ENCODE measurements around the gene PDE4B.

PDE4B gene

DNA sequence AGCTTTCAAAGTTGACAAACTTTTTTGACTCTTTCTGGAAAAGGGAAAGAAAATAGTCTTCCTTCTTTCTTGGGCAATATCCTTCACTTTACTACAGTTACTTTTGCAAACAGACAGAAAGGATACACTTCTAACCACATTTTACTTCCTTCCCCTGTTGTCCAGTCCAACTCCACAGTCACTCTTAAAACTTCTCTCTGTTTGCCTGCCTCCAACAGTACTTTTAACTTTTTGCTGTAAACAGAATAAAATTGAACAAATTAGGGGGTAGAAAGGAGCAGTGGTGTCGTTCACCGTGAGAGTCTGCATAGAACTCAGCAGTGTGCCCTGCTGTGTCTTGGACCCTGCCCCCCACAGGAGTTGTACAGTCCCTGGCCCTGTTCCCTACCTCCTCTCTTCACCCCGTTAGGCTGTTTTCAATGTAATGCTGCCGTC lies 580.5 kb downstream of the PDE4B start:
- no peak for DNase-seq (ENCODE audit: low read depth in 2 of 2, low spot score in 1 of 2)

DNA sequence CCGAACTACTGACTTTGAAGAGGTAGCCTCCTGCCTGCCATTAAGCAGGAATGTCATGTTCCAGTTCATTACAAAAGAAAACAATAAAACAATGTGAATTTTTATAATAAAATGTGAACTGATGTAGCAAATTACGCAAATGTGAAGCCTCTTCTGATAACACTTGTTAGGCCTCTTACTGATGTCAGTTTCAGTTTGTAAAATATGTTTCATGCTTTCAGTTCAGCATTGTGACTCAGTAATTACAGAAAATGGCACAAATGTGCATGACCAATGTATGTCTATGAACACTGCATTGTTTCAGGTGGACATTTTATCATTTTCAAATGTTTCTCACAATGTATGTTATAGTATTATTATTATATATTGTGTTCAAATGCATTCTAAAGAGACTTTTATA lies 581.5 kb downstream of the PDE4B start:
- no peak for DNase-seq (ENCODE audit: low read depth in 2 of 2, low spot score in 1 of 2)

DNA sequence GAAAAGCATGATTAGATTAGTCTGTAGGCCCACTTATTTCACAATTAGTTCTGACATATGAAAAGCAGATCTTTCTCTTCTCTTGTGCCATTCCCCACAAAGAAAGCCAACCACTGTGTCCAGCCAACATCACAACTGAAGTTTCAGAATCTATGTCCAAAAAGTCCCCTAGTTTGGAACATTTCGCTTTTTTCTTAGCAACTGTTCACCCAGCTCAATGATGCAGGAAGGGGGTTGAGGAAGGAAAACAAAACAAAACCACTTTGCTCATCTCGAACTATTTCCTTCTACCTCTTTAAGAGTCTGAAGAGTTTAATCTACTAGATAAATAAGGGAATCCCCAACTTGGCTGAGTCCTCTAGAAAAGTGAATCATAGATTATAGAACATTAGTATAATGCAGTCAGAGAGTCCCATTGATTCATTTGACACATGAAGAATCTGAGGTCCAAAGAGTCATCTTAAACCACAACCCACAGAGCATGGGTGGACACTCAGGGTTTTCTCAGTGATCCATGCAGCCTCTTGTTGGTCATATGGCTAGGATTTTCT lies 581.9 kb downstream of the PDE4B start:
- no peak for DNase-seq (ENCODE audit: low read depth in 2 of 2, low spot score in 1 of 2)

DNA sequence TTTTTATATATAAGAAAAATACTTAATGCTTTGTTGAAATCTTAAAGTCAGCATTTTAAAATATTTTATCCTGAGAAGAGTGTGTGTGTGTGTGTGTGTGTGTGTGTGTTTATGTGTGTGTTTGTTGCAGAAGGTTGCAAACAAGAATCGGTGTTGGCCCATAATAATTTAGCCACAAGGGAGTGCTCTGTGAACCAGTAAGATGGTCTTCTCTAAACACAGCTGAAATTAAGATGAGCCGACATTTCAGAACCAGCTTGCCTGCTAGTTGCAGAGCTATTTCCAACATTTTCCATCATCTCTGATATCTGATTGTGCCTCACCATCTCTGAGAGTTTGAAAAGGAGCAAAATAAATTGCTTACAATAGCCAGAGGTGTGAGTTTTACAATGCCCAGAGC lies 582.4 kb downstream of the PDE4B start:
- no peak for DNase-seq (ENCODE audit: low read depth in 2 of 2, low spot score in 1 of 2)

DNA sequence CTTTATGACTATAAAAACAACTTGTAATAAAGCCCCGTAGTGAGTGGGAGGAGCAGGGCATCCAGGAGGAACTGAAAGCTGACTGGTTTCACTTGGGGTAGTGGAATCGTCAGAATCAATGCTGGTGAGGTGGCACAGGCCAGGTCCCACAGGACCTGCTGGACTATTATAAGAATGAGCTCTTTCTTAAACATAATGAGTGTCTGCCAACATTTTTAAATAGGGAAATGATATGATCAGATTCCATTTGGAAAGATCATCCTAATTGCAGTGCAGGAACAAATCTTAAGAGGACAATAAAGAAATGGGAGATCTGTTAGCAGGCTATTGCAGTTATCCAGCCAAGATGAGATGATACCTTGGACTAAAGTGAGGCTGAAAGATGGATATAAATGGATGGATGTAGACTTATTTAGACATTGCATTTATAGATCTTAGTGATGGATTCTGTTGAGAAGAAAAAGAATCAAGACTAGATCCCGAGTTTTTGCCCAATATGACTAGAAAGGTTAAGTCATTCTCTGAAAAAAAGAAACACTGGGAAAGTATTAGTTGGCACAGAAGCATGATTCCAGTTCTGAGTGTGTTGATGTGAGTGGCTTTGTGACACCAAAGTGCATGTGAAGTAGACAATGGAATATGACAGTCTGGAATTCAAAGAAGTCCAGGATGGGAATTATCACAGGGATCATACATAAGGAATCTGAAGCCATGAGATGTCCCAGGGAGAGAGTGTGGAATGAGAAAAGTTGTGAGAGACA lies 587.9 kb downstream of the PDE4B start:
- DNase-seq (ENCODE audit: low read depth in 2 of 2, low spot score in 1 of 2) = no peak

DNA sequence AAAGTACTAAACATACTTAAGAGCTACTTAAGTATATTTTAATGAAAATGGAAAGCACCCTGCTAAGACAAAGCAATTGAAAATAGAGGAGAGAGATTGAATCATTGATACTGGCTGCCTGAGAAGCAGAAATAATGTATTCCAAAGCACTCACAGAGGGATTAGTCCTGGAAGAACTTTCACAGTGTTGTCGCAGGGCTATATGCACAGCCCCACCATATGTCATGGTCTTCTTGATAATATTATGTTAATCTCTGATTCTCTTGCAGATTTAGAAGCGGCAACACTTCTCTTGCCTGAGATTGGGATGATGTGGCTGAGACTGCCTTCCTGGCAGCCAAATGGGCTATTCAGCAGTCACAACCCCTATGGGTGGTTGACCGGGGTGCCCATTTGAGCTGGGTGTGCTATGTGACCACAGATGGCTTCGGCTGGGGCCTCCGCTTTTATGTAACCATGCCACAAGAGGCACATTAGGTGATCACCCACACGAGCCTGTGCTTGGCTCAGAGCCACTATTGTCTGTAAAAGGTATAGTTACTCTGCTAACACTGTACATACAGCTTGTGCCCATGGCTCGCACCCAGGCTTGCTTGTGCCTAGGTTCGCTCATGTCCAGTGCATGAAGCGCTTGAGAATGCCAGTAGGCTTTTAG lies 589.1 kb downstream of the PDE4B start:
- no peak for DNase-seq (ENCODE audit: low read depth in 2 of 2, low spot score in 1 of 2)

DNA sequence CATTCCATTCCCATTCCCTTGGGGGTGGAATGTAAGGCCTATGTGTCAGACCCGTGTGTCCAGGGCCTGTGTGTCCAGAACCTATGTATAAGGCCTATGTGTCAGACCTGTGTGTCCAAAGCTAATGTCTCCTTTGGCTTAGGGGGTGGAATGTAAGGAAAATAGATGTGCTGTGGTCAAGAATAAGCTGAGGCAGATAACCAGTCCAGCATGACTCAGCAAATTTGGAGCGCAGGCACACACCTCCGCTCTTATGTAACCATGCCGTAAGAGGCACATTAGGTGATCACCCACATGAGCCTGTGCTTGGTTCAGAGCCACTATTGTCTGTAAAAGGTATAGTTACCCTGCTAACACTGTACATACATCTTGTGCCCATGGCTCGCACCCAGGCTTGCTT lies 590.5 kb downstream of the PDE4B start:
- DNase-seq (ENCODE audit: low read depth in 2 of 2, low spot score in 1 of 2) = no peak

DNA sequence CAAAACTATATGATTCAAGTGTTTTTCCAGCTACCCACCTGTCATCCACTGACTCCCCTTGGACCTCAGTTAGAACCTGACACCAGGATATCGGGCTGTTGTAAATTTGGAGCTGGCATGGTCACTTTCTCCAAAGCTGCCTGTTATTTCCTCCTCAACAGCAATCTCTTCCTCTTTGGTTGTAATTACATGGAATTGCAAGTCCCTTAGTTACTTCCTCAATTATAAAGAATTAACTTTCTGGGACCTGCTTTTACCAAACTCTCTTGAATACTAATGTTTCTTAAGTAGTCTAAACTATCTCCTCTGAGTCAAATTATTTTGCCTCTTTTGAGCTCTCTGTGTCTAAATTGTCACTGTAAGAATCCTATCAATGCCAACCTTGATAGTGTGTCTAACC lies 590.9 kb downstream of the PDE4B start:
- no peak for DNase-seq (ENCODE audit: low read depth in 2 of 2, low spot score in 1 of 2)

DNA sequence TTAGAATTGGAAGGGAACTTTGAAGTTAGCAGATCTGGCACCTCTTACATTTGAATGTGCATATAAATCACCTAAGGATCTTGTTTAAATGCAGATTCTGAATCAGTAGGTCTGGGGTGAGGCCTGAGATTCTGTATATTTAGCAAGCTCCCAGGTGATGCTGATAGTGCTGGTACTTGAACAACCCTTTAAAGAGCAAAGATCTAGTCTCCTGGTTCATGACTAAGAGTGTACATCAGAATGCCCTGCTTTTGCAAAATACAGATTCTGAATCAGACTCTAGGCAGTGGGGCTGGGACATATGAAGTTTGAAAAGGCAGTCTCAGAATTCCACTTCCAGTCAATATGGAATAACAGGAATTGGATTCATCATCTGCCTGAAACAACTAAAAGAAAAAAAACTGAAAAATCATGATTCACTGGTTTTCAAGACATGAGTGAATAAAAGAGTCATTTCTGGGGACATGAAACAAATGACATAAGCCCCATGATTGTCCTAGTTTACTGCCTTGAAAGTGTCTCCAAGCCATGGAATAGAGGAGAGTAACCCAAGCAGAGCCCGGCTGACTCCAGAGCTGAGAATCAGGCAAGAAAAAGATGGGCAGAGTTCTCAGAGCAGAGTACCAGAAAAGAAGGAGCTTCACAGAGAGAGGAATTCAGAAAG lies 591.7 kb downstream of the PDE4B start:
- no peak for DNase-seq (ENCODE audit: low read depth in 2 of 2, low spot score in 1 of 2)

DNA sequence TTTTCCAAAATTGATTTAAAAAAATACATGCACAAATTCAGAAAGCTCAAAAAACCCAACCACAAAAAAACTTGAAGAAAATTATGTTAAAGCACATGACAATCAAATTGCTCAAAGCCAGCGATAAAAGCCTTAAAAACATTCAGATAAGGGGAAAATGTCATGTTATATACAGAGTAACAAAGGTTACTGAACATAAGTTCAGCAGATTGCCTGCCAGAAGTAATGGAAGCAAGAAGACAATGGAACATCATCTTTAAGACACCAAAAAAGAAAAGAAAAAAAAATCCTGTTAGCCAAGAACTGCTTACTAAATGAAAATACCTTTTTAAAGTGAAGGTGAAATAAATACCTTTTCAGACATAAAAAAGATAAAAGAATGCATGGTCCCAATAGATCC lies 594.0 kb downstream of the PDE4B start:
- DNase-seq (ENCODE audit: low read depth in 2 of 2, low spot score in 1 of 2) = no peak

DNA sequence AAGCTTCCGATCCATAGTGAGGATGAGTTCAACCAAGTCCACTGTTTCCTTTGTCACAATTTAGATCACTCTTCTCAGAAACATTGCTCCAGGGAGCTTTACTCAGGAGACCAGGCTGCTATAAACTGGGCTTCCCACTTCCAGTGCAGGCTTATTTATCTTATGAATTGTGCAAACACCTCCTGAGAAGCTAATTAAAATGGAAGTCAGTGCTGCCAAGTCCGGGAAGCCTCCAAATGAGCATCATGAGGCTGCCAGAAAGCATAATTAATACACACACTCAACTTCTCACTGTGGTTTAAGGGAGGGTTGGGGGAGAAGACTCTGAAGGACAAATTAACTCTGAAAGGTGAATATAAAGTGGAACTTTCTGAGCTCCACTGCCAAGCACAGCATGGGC lies 596.2 kb downstream of the PDE4B start:
- DNase-seq (ENCODE audit: low read depth in 2 of 2, low spot score in 1 of 2) = no peak

DNA sequence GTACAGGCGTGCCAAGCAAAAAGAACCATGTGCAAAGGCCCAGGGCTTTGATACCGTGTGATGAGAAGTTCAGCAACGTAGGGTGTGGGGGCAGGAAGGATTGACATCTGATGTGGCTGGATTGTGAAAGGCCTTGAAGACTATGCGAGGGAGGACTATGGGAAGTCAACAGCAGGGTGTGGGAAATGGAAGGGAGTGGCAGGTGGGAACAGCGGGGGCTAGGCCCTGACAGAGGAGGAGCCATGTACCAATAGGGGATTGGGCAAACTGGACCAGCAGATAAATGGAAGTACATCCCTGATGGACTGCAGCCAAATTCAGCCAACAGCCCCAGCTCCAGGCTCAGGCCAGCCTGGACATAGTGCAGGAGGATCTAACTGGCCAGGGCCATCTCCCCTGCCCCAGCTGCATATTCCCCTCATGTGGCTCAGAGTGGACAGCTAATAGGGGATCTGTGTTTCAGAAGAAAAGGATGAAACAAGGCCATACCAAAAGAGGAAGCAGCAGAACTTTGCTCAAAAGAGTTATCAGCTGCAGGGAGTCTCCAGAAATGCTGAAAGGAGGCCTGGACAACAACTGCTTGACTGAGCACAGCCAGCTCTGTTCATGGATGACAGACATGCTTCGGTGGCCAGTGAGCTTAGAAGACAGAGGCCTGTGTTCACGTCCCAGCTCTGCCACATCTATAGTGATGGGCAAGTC lies 601.0 kb downstream of the PDE4B start:
- DNase-seq (ENCODE audit: low read depth in 2 of 2, low spot score in 1 of 2) = no peak

DNA sequence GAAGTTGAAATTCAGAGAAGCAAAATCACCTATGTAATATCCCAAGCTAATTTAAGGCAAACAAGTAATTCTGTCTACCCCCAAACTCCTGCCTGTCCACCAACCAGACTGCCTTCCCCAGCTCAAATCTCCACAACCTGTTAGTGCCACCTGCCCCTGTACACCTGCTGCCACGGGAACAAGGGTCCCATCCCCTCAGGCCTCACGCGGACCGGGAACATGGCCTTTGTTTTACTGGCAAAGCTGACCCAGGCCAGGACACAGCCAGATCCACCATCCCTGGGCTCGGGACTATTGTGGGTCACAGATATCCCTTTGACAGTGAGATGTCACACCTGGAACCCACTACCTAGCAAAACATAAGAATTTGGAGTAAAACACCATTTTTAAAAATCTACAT lies 601.9 kb downstream of the PDE4B start:
- DNase-seq (ENCODE audit: low read depth in 2 of 2, low spot score in 1 of 2) = no peak

DNA sequence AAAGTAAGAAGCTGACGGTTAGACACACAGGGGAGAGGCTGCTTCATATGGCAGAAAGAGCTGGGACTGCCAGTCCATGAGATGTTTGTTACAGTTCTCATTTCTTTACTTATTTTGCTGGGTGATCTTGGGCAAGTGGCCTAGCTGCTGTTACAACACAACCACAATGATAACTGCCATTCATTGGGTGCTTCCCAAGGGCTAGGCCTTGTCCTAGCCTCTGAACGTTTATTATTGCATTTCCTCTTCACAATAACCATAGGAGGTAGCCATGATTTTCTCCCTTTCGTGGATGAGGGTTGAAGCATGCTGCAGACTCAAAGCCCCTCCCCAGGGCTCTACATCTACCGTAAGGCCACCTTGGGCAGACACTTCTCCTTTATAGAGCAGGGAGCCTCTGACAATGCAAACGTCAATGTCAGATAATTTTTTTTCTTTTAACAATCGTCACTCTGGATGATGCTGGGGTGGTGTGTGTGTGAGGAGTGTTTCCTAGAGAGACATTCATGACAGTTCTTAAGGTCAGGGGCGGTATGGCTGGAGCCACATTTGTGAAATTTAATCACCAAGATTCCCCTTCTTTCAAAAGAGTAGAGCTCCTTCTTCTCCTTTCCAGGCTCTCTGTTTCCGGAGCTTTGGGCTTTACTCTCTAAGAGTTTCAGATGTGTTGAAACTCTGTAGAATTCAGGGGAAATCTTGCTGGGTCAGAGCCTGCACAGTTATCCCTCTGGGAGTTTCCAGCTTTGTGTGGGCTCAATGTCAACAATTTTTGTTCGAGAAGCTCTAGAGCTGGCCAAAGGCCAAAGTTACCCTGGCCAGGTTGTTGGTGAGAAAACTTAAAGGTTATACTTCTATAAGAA lies 602.7 kb downstream of the PDE4B start:
- DNase-seq (ENCODE audit: low read depth in 2 of 2, low spot score in 1 of 2) = no peak

DNA sequence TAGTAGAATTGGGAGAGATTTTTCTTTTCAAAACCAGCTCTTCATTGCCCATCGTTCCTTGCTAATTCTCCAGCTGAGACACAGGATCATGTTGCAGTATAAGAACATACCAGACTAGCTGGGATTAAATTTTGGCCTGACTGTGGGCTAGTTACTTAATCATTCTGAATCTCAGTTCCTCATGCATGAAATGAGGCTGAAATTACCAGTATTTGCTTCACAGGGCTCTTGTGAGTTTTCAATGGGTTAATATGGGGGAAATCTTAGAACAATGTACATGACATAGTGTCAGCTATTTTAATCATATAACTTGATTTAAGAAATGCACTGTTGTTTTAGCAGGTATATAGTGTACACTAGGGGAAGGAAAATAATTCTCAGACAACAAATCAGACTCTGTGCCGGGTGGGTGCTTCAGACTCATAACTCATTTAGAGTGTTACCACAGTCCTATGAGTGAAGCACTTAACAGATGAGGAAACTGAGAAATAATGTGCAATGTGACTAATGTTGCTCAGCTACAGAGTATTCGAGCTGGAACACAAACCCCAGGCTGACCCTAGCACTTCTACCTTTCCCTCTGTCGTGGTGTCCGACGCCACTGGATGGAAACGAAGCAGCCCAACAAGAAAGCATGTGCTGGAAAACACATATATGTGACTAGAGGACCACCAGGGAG lies 603.7 kb downstream of the PDE4B start:
- no peak for DNase-seq (ENCODE audit: low read depth in 2 of 2, low spot score in 1 of 2)

DNA sequence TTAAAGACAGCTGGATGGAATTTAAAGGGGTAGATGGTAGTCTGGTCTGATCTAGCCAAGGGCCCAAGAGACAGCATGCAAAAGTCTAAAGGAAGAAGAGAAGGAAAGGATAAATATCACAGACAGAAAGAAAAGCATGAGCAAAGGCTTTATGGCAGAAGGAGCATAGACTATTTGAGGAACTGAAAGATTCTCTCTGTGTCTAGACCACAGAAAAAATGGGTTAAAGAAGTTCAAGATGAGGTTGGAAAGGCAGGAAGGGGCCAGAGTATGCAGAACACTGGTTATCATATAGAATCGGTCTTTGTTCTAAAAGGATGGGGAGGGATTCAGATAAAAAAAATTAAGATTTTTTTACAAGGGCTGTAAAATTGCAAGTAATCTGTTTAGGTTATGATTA lies 604.5 kb downstream of the PDE4B start:
- no peak for DNase-seq (ENCODE audit: low read depth in 2 of 2, low spot score in 1 of 2)

DNA sequence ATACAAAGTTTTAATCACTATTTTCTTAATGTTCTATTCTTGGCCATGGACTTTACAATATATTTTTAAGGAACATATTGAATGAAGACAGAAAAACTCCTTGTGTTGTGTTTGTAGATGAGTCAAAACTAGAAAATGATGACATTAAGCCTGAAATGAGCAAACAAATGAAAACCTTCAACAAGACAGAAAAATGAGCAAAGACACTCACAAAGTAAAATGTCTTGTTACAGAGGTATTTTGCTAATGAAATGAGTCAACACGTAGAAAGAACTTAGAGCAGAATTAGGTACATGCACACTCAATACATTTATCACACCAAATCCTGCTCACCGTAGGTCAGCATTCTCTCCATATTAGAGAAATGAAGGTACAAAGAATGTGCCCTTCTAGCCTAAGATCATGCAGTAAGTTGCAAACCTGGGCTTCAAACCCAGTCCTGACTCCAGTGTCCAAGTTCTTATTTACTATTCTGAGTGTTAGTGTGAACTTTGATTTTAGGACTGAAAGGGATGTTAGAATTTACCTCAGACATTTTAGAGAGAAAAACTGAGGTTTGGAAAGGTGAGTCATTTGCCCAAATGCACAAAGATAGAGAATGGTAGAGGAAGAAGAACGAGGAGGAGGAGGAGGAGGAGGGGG lies 607.3 kb downstream of the PDE4B start:
- DNase-seq (ENCODE audit: low read depth in 2 of 2, low spot score in 1 of 2) = no peak

DNA sequence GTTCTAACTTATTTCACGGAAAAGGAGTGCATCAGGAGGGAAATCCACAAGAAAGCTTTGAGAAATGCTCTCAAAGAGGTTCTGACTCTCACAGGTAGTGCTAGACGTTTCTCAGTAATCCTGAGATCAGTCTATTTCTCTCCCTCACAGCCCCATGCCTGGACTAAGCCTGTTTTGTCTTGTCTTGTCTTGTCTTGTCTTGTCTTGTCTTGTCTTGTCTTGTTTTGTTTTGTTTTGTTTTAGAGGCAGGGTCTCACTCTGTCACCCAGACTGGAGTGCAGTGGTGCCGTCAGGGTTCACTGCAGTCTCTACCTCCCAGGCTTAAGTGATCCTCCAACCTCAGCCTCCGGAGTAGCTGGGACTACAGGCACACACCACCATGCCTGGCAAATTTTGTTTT lies 608.0 kb downstream of the PDE4B start:
- DNase-seq (ENCODE audit: low read depth in 2 of 2, low spot score in 1 of 2) = no peak

DNA sequence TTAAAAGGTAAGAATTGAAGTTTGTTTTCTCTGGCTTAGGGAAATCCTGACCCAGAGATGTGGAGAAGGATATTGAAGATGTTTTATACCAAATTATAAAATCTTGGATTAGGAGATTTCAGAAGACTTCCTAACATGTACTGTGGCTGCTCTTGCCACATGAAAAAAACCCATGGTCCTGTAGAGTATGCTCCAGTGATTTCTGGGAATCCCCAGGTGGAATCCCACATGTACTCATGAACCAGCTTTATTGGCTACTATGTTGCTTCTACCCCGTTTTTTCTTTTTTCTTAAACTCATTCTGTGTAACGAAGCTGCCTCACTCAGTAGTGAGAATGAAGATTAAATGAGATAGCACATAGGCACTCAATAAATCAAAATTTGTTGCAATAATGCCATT lies 608.5 kb downstream of the PDE4B start:
- DNase-seq (ENCODE audit: low read depth in 2 of 2, low spot score in 1 of 2) = no peak

DNA sequence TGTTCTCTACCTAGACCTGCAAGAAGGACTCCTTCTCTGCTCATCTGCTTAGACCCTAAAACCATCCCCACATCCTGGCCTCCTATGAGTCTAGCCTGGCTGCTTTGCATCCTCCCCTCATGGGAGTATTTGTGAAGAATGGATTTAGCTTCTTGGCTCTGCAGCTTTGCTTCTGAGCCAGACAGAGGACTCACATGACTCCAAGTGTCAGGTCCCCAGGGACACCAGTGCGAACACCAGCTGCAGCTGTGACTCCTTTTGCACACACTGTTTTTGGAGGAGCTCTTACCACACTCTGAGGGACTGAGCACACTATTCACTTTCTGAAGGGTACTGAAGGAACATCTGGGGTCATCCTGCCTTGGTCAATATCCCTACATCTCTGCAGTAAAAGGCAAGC lies 609.5 kb downstream of the PDE4B start:
- DNase-seq (ENCODE audit: low read depth in 2 of 2, low spot score in 1 of 2) = no peak

Data from stimulated activated CD8-positive, alpha-beta memory T cell treated with anti-CD3 and anti-CD28 coated beads, Interleukin-4, amount 100 ng/mL, for 1 hour (primary cell).